H9 (cell line): ENCODE data around the gene LCP1. TPM values are rescaled to one million over a fixed set of nuclear protein-coding genes. Genes with fewer than 3 reads are reported as not detected.

ENCODE experiments used
- DNase-seq: peaks from one replicate; pipeline ENCODE4 v3.0.0-alpha.2; 2017
- H2AFZ ChIP-seq: one replicate; pipeline ENCODE4 v1.6.1; 2013; ENCODE audit warnings: mild to moderate bottlenecking, low read length, control low read depth, moderate library complexity
- H2AK5ac ChIP-seq: 2 replicates; pipeline ENCODE4 v1.6.1; 2013; ENCODE audit warnings: low read length, control low read depth, mixed read lengths; ENCODE audit not compliant: insufficient read length
- H2BK120ac ChIP-seq: one replicate; pipeline ENCODE4 v1.6.1; 2013; ENCODE audit warnings: low read depth, mild to moderate bottlenecking, low read length, control low read depth, inconsistent platforms; ENCODE audit not compliant: poor library complexity, severe bottlenecking
- H2BK12ac ChIP-seq: 2 replicates; pipeline ENCODE4 v1.6.1; 2013; ENCODE audit warnings: low read length, control low read depth, mixed read lengths, low read depth; ENCODE audit not compliant: insufficient read length
- H2BK15ac ChIP-seq: 2 replicates; pipeline ENCODE4 v1.6.1; 2013; ENCODE audit warnings: low read depth, low read length, control low read depth
- H2BK20ac ChIP-seq: one replicate; pipeline ENCODE4 v1.6.1; 2013; ENCODE audit warnings: low read depth, mild to moderate bottlenecking, low read length, control low read depth, inconsistent platforms; ENCODE audit not compliant: poor library complexity, severe bottlenecking
- H2BK5ac ChIP-seq: 2 replicates; pipeline ENCODE4 v1.6.1; 2013; ENCODE audit warnings: low read length, control low read depth, mixed read lengths; ENCODE audit not compliant: insufficient read length
- H3K14ac ChIP-seq: 2 replicates; pipeline ENCODE4 v1.6.1; 2013; ENCODE audit warnings: low read length, control low read depth; ENCODE audit not compliant: insufficient read depth
- H3K18ac ChIP-seq: 2 replicates; pipeline ENCODE4 v1.6.1; 2013; ENCODE audit warnings: low read depth, mild to moderate bottlenecking, mixed read lengths, low read length, control low read depth; ENCODE audit not compliant: insufficient read length
- H3K23ac ChIP-seq: 2 replicates; pipeline ENCODE4 v1.6.1; 2013; ENCODE audit warnings: low read length, control low read depth, mixed read lengths, low read depth; ENCODE audit not compliant: insufficient read length
- H3K23me2 ChIP-seq: 2 replicates; pipeline ENCODE4 v1.6.1; 2013; ENCODE audit warnings: low read depth, mild to moderate bottlenecking, mixed read lengths, low read length, control low read depth; ENCODE audit not compliant: insufficient read length, poor library complexity, severe bottlenecking
- H3K27ac ChIP-seq: 2 replicates; pipeline ENCODE4 v1.5.1; 2013; ENCODE audit warnings: low read length, control low read depth, mixed read lengths, low read depth; ENCODE audit not compliant: insufficient read length
- H3K27me3 ChIP-seq: 2 replicates; pipeline ENCODE4 v1.6.1; 2013; ENCODE audit warnings: low read length, control low read depth, inconsistent platforms; ENCODE audit not compliant: insufficient read depth
- H3K4ac ChIP-seq: 2 replicates; pipeline ENCODE4 v1.6.1; 2013; ENCODE audit warnings: low read depth, mild to moderate bottlenecking, control low read depth, inconsistent platforms, low read length, moderate library complexity
- H3K4me1 ChIP-seq: 2 replicates; pipeline ENCODE4 v1.6.1; 2013; ENCODE audit warnings: low read length, control low read depth, inconsistent platforms; ENCODE audit not compliant: insufficient read depth
- H3K4me2 ChIP-seq: 2 replicates; pipeline ENCODE4 v1.6.1; 2013; ENCODE audit warnings: low read length, control low read depth, mixed read lengths; ENCODE audit not compliant: insufficient read length, insufficient read depth
- H3K56ac ChIP-seq: 2 replicates; pipeline ENCODE4 v1.6.1; 2013; ENCODE audit warnings: low read depth, mild to moderate bottlenecking, mixed read lengths, low read length, control low read depth; ENCODE audit not compliant: insufficient read length
- H3K79me1 ChIP-seq: 2 replicates; pipeline ENCODE4 v1.6.1; 2013; ENCODE audit warnings: low read depth, mild to moderate bottlenecking, moderate library complexity, low read length, control low read depth, inconsistent platforms; ENCODE audit not compliant: insufficient read depth, poor library complexity, severe bottlenecking
- H3K79me2 ChIP-seq: 2 replicates; pipeline ENCODE4 v1.6.1; 2013; ENCODE audit warnings: low read length, control low read depth, inconsistent platforms; ENCODE audit not compliant: insufficient read depth
- H3K9ac ChIP-seq: 2 replicates; pipeline ENCODE4 v1.6.1; 2013; ENCODE audit warnings: low read length, control low read depth, mixed read lengths; ENCODE audit not compliant: insufficient read length; ENCODE audit errors: extremely low read depth
- H3K9me3 ChIP-seq: one replicate; pipeline ENCODE4 v1.6.1; 2013; ENCODE audit warnings: low read depth, low read length, inconsistent platforms; ENCODE audit not compliant: control insufficient read depth
- H3T11ph ChIP-seq: one replicate; pipeline ENCODE4 v1.6.1; 2013; ENCODE audit warnings: mild to moderate bottlenecking, low read length, control low read depth, inconsistent platforms
- H4K20me1 ChIP-seq: one replicate; pipeline ENCODE4 v1.6.1; 2013; ENCODE audit not compliant: control insufficient read depth, insufficient read length, insufficient read depth
- H4K5ac ChIP-seq: 2 replicates; pipeline ENCODE4 v1.6.1; 2013; ENCODE audit warnings: low read depth, mild to moderate bottlenecking, mixed read lengths, low read length, control low read depth; ENCODE audit not compliant: insufficient read length
- H4K8ac ChIP-seq: replicated peaks from 2 replicates; pipeline ENCODE4 v1.6.1; 2013; ENCODE audit warnings: low read length, control low read depth, mixed read lengths, low read depth; ENCODE audit not compliant: insufficient read length
- H4K91ac ChIP-seq: 2 replicates; pipeline ENCODE4 v1.6.1; 2013; ENCODE audit warnings: low read depth, mild to moderate bottlenecking, moderate library complexity, mixed read lengths, low read length, control low read depth; ENCODE audit not compliant: insufficient read length
- H3K27ac Mint-ChIP-seq, 3 experiments: 2 replicates in 2 of 3; 3 replicates in 1 of 3; pipeline ENCODE4 v1.8.0; 2020 to 2021; ENCODE audit warnings: mixed read lengths in 3 of 3, mild to moderate bottlenecking in 1 of 3, moderate library complexity in 1 of 3
- H3K27me3 Mint-ChIP-seq: 2 replicates; pipeline ENCODE4 v1.8.0; 2021; ENCODE audit warnings: low read depth, mild to moderate bottlenecking, moderate library complexity, mixed read lengths
- H3K36me3 Mint-ChIP-seq, 3 experiments: 2 replicates in 2 of 3; 3 replicates in 1 of 3; pipeline ENCODE4 v1.8.0; 2020 to 2021; ENCODE audit warnings: low read depth in 3 of 3, mixed read lengths in 3 of 3; ENCODE audit not compliant: insufficient read depth in 1 of 3
- H3K4me1 Mint-ChIP-seq, 2 experiments: 2 replicates each; pipeline ENCODE4 v1.8.0; 2020; ENCODE audit warnings: mixed read lengths in 2 of 2
- H3K4me3 Mint-ChIP-seq, 2 experiments: 2 replicates in 1 of 2; 3 replicates in 1 of 2; pipeline ENCODE4 v1.8.0; 2020 to 2021; ENCODE audit warnings: mild to moderate bottlenecking in 2 of 2, mixed read lengths in 2 of 2, moderate library complexity in 1 of 2
- H3K9me3 Mint-ChIP-seq, 2 experiments: 2 replicates in 1 of 2; 3 replicates in 1 of 2; pipeline ENCODE4 v1.8.0; 2020; ENCODE audit warnings: mild to moderate bottlenecking in 2 of 2, mixed read lengths in 2 of 2, moderate library complexity in 1 of 2
- CTCF ChIP-seq: fragments of 200-600 bp; sonication (generic); conservative IDR thresholded peaks from 3 replicates; pipeline ENCODE4 v1.8.0; 2021; ENCODE audit warnings: antibody characterized with exemption, mild to moderate bottlenecking
- WGBS: extraction: QIAGEN DNeasy Blood & Tissue Kit; methylation state at CpG from one replicate; pipeline ENCODE4 v1.1.7; 2013; ENCODE audit warnings: missing lambda C conversion rate, low lambda C conversion rate, mixed read lengths; ENCODE audit not compliant: insufficient read length; ENCODE audit errors: extremely low coverage; 5-methylcytosine and 5-hydroxymethylcytosine counted together
- total RNA-seq: library from RNA; stranded (reverse); gene quantifications from 2 replicates; pipeline ENCODE4 v1.2.1, GENCODE V29; 2021

LCP1 gene
- total RNA-seq, 1 experiment from 2014 or later = 0.81 TPM

- H3K79me1 ChIP-seq = no peaks in the 10 kb centered on the region
- Mint-ChIP-seq H3K4me1 (peaks cover 12 to 16% of the 10 kb centered on the region in 2 experiments), H3K4me3 (no peak overlapping the region), H3K36me3 (peaks cover 0 to 3% (median 0%) of the 10 kb centered on the region in 3 experiments; a peak in 1 of 7 replicates), H3K27ac (no peak overlapping the region), H3K9me3 (peaks cover 4 to 5% of the 10 kb centered on the region in 2 experiments; a peak in 3 of 5 replicates), H3K27me3 (peaks cover 23% of the 10 kb centered on the region)
- no peak for DNase-seq
- H2BK20ac ChIP-seq = no peak overlapping the region
- H3K18ac ChIP-seq = no peak overlapping the region
- no peak overlapping the region for H3K23ac ChIP-seq
- no peak for TF ChIP-seq CTCF
- no peak overlapping the region for H3K4ac ChIP-seq
- H2BK15ac ChIP-seq = no peak overlapping the region
- WGBS = no CpG with 5 or more reads among the region's 3 CpGs
- no peak overlapping the region for H4K8ac ChIP-seq
- H3K56ac ChIP-seq = no peak overlapping the region
- no peak overlapping the region for H2AK5ac ChIP-seq
- H3K4me2 ChIP-seq = no peak overlapping the region
- no peak overlapping the region for H4K91ac ChIP-seq
- no peaks in the 10 kb centered on the region for H3K27me3 ChIP-seq
- H3K27ac ChIP-seq = no peak overlapping the region
- H2BK120ac ChIP-seq = no peak overlapping the region
- H3K14ac ChIP-seq = no peak overlapping the region
- H4K20me1 ChIP-seq = no peaks in the 10 kb centered on the region
- H3K23me2 ChIP-seq = no peaks in the 10 kb centered on the region
- H2BK5ac ChIP-seq = no peak overlapping the region
- H3K9ac ChIP-seq = no peak overlapping the region
- H3K79me2 ChIP-seq = no peaks in the 10 kb centered on the region
- H4K5ac ChIP-seq = no peak overlapping the region
- no peak overlapping the region for H2AFZ ChIP-seq
- no peak overlapping the region for H2BK12ac ChIP-seq
- no peak overlapping the region for H3T11ph ChIP-seq
- no peaks in the 10 kb centered on the region for H3K9me3 ChIP-seq
- H3K4me1 ChIP-seq = no peaks in the 10 kb centered on the region
Observed at GRCh38 chr13:46166947-46167610, 14.9 kb downstream of the LCP1 start.
